Stimulated activated naive CD8-positive, alpha-beta T cell treated with anti-CD3 and anti-CD28 coated beads, Interleukin-15, Interleukin-2, amounts not matched to agents 100 ng/mL and 50 ng/mL, for 24 hours (primary cell): ENCODE data around the gene AAMP.

Source experiments
- H3K27ac Mint-ChIP-seq: one replicate; pipeline ENCODE4 v1.8.0; 2021; ENCODE audit warnings: mild to moderate bottlenecking, mixed read lengths
- H3K27me3 Mint-ChIP-seq: one replicate; pipeline ENCODE4 v1.8.0; 2021; ENCODE audit warnings: mixed read lengths
- H3K36me3 Mint-ChIP-seq: one replicate; pipeline ENCODE4 v1.8.0; 2021; ENCODE audit warnings: low read depth, mixed read lengths
- H3K4me1 Mint-ChIP-seq: one replicate; pipeline ENCODE4 v1.8.0; 2021; ENCODE audit warnings: low read depth, mixed read lengths
- H3K4me3 Mint-ChIP-seq: one replicate; pipeline ENCODE4 v1.8.0; 2021; ENCODE audit warnings: mild to moderate bottlenecking, mixed read lengths
- H3K9me3 Mint-ChIP-seq: one replicate; pipeline ENCODE4 v1.8.0; 2021; ENCODE audit warnings: mixed read lengths

The AAMP gene

DNA sequence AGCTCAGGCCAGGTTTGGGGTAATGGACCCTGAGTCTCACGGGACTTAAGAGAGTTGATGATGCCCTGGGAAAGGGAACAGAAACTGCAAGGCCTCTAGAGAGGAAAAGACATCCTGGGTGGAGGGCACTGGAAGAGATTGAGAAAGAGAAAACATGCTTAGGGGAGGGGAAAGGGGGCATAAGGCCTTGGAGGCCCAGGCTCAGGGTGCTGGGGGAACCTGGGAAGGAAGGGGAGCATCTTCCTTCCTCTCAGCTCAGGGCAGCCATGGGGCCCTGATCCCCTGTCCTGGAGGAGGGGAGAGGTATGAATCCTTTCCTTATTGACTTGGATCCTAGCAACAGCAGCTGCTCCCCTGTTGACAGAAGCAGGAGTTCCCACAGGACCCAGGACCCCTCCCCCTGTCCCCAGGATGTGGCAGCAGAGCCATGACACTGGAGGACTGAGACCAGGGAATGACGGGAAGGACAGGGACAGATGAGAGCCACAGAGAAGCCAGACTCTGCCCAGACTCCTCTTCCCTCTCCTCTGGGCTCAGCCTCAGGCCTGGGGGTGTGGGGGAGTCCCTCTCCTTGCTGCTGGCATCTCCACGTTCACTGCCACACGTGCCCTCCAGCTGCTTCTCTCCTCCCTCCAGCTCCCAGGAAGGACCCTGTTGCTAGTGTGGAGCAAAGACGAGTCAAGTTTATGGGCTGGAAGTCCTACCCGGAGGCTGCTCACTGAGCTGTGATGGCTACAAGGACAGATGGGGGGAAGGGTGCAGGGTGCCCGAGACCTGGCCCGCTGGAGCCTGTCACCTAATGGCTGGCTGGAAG, 8.3 kb downstream of the AAMP start:
- H3K4me3 Mint-ChIP-seq: no peak overlapping the region
- no peaks in the 10 kb centered on the region for H3K9me3 Mint-ChIP-seq
- H3K27me3 Mint-ChIP-seq: no peaks in the 10 kb centered on the region
- H3K27ac Mint-ChIP-seq: no peak overlapping the region
- H3K36me3 Mint-ChIP-seq: peaks cover 9% of the 10 kb centered on the region
- H3K4me1 Mint-ChIP-seq: peaks cover 38% of the 10 kb centered on the region

DNA sequence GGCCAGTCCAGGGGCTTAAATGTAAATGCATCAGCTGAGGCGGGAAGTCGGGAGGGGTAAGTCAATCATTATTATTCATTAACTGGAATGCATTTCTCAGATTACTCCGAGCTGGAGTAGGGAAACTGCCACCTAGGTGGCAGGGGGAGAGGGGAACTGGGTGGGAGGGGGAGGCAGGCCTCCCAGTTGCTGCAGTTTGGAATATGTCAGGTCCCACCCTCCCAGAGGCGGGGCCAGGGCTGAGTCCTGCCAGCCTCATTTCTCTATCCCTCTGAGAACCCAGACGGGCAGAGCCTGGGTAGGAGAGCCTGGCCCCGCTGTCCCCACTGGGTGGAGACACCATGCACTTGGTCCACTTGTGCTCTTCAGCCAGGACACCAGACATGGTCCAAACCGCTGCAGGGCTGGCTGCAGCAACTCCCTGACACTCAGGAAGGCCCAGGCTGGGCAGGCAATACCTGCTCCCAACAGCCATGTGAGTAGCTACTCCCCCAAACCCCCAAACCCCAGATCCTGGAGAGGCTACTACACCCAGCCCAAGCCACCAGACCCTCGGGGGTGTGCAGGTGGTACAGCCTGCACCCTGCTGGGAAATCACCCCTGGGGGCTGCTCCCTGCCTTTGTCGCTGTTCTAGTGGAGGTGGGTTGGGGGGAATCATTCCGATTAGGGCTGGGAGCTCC, 9.1 kb downstream of the AAMP start, which contains the start of gene GPBAR1:
GPBAR1 (plus strand) TSS at position 274 of the 681 bp plus-strand sequence. CDS start 1,710 bp downstream, outside the sequence.
- Mint-ChIP-seq H3K4me3 (no peak within 1 kb of the TSS), H3K9me3 (no peaks in the 10 kb centered on the region), H3K27ac (peak within 1 kb of the TSS; percentile 67), H3K27me3 (no peaks in the 10 kb centered on the region), H3K36me3 (peaks cover 9% of the 10 kb centered on the region), H3K4me1 (peaks cover 40% of the 10 kb centered on the region)

DNA sequence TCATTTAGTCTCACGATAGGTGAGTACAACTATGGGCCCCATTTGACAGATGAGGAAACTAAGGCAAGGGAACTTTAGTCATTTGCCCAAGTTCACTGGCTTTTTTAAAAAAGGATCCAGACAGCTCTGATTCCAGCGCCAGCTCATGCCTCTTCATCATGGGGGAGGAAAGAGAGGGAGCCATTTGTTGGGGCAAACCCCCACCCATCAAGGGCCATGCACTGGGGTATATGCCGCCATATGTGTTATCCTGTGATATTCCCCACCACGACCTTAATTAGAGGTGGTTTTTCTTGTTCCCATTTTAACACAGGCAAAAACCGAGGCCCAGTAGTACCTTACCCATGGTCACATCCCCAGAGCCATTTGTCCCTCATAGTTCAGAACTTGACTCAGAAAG, 9.8 kb downstream of the AAMP start:
- Mint-ChIP-seq H3K4me1 (peaks cover 47% of the 10 kb centered on the region), H3K9me3 (no peaks in the 10 kb centered on the region), H3K27ac (no peak overlapping the region)

GRCh38 chr2:218259099-218259961, 10.6 kb downstream of the AAMP start:
- peak overlapping the region; percentile 67 for H3K27ac Mint-ChIP-seq
- no peak overlapping the region for H3K4me3 Mint-ChIP-seq
- peaks cover 55% of the 10 kb centered on the region for H3K4me1 Mint-ChIP-seq
- peaks cover 21% of the 10 kb centered on the region for H3K36me3 Mint-ChIP-seq
- H3K9me3 Mint-ChIP-seq: no peaks in the 10 kb centered on the region
- H3K27me3 Mint-ChIP-seq: no peaks in the 10 kb centered on the region

More for the DNA sequence above, 9.8 kb downstream of the AAMP start:
- no peak overlapping the region for H3K4me3 Mint-ChIP-seq
- H3K36me3 Mint-ChIP-seq: peaks cover 15% of the 10 kb centered on the region
- no peaks in the 10 kb centered on the region for H3K27me3 Mint-ChIP-seq

DNA sequence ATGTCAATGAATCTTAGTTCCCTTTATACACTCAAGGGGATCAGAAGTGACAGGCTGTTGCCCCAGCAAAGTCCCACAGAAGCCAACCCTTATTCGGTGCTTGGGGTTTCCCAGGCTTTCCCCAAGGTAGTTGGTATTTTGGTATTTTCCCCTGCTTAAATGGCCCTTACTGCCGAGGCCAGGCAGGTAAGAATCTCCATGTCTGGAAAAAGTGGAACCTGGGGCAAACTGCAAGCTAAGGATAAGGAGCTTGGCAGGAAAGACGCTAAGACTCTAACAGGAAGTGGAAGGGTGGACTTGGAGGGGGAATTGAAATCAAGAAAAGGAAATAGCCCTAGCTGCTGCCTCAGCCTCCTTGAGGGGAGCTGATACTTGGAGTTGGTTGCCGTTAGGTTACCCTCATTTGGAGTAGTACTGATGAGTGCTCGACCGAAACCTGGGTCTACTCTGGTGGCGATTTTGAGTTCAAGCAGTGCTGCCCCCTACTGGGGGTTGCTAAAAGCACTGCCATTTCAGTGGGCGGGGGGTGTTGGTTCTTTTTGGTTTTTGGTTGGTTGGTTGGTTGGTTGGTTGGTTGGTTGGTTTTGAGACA, 12.5 kb downstream of the AAMP start:
- peaks cover 67% of the 10 kb centered on the region for H3K4me1 Mint-ChIP-seq
- no peak overlapping the region for H3K4me3 Mint-ChIP-seq
- H3K27ac Mint-ChIP-seq: peak overlapping the region; percentile 84
- H3K36me3 Mint-ChIP-seq: peaks cover 33% of the 10 kb centered on the region
- H3K9me3 Mint-ChIP-seq: no peaks in the 10 kb centered on the region
- no peaks in the 10 kb centered on the region for H3K27me3 Mint-ChIP-seq

DNA sequence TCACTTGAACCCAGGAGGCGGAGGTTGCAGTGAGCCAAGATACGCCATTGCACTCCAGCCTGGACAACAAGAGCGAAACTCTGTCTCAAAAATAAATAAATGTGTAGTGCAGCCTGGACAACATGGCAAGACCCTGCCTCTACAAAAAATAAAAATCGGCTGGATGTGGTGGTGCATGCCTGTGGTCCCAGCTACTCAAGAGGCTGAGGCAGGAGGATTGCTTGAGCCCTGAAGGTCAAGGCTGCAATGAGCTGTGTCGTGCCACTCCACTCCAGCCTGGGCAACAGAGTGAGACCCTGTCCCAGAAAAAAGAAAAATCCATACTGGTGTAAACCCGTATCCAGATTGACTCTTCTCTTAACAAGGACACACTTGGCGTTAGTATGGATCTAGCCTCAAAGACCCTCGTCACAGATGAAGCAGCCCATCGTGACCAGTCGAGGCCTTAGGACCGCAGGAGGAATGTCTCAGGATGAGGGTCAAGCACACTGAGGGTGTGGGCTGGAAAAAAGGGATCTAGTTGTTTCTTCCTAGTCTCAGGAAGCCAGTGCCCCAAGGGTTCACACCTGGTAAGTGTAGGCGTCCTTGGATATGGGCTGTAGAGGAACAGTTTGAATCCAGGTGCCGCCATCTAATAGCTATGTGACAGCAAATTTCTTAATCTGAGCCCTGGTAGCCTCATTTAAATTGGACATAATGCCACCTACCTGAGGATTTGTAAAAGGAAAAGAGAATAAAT, 13.2 kb downstream of the AAMP start:
- Mint-ChIP-seq H3K9me3 (no peaks in the 10 kb centered on the region), H3K27me3 (no peaks in the 10 kb centered on the region), H3K36me3 (peaks cover 40% of the 10 kb centered on the region), H3K4me1 (peaks cover 69% of the 10 kb centered on the region), H3K27ac (peak overlapping the region; percentile 84), H3K4me3 (no peak overlapping the region)

- H3K4me3 Mint-ChIP-seq: no peak overlapping the region
- peak overlapping the region; percentile 61 for H3K27ac Mint-ChIP-seq
- H3K9me3 Mint-ChIP-seq: no peaks in the 10 kb centered on the region
- no peaks in the 10 kb centered on the region for H3K27me3 Mint-ChIP-seq
- peaks cover 71% of the 10 kb centered on the region for H3K4me1 Mint-ChIP-seq
- H3K36me3 Mint-ChIP-seq: peaks cover 51% of the 10 kb centered on the region
Observed at GRCh38 chr2:218255446-218255845, 14.5 kb downstream of the AAMP start.

GRCh38 chr2:218253232-218253625, 16.7 kb downstream of the AAMP start:
- Mint-ChIP-seq H3K27ac (peak overlapping the region; percentile 41), H3K4me3 (no peak overlapping the region), H3K9me3 (no peaks in the 10 kb centered on the region), H3K36me3 (peaks cover 71% of the 10 kb centered on the region), H3K4me1 (peaks cover 57% of the 10 kb centered on the region), H3K27me3 (no peaks in the 10 kb centered on the region)

GRCh38 chr2:218252509-218253231, 17.3 kb downstream of the AAMP start:
- H3K4me1 Mint-ChIP-seq: peaks cover 54% of the 10 kb centered on the region
- no peaks in the 10 kb centered on the region for H3K27me3 Mint-ChIP-seq
- no peak overlapping the region for H3K4me3 Mint-ChIP-seq
- H3K9me3 Mint-ChIP-seq: no peaks in the 10 kb centered on the region
- H3K27ac Mint-ChIP-seq: peak overlapping the region; percentile 65
- peaks cover 75% of the 10 kb centered on the region for H3K36me3 Mint-ChIP-seq

GRCh38 chr2:218249691-218250090, 20.2 kb downstream of the AAMP start:
- Mint-ChIP-seq H3K36me3 (peaks cover 88% of the 10 kb centered on the region), H3K27ac (no peak overlapping the region), H3K4me3 (no peak overlapping the region), H3K9me3 (no peaks in the 10 kb centered on the region), H3K4me1 (peaks cover 41% of the 10 kb centered on the region), H3K27me3 (no peaks in the 10 kb centered on the region)

DNA sequence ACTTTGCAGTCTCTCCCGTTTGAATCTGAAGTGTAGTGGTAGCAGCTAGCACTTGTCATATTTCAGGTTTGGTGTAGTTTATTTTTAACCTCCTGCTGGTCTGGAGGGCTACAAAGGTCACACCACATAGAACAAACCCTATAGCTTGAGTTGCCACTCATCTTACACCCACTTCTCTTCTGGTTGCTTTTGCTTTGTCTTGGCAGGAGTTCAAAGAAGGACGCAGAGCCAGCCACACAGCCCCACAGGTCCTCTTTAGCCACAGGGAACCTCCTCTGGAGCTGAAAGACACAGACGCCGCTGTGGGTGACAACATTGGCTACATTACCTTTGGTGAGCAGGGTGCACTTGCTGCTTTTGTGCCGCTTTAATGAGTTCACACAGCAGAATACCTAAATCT, 24.7 kb downstream of the AAMP start:
- H3K27ac Mint-ChIP-seq: peak overlapping the region; percentile 83
- peaks cover 37% of the 10 kb centered on the region for H3K4me1 Mint-ChIP-seq
- no peak overlapping the region for H3K4me3 Mint-ChIP-seq
- H3K27me3 Mint-ChIP-seq: no peaks in the 10 kb centered on the region
- peaks cover 94% of the 10 kb centered on the region for H3K36me3 Mint-ChIP-seq
- H3K9me3 Mint-ChIP-seq: no peaks in the 10 kb centered on the region

DNA sequence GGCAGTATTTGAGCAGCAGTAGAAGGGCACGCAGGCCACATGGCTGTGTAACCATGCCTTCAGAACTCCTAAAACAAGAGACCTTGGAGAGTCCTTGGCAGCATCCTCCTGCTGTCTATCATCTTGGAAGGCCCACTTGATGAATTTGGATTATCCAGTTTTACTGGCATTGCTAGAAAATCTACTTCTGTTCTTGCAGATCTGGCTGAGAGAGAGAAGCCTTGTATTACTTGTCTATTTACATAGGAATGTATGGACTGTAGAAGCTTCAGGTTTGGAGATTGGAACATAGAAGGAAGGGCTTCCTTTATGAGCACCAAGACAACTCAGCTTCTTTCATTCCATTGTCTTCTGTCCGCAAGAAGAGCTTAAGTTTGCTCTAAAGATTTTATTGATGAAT, 25.3 kb downstream of the AAMP start:
- Mint-ChIP-seq H3K4me3 (no peak overlapping the region), H3K27me3 (no peaks in the 10 kb centered on the region), H3K4me1 (peaks cover 39% of the 10 kb centered on the region), H3K9me3 (no peaks in the 10 kb centered on the region), H3K27ac (peak overlapping the region; percentile 83), H3K36me3 (peaks cover 94% of the 10 kb centered on the region)

- Mint-ChIP-seq H3K36me3 (peaks cover 94% of the 10 kb centered on the region), H3K9me3 (no peaks in the 10 kb centered on the region), H3K4me1 (peaks cover 39% of the 10 kb centered on the region), H3K27me3 (no peaks in the 10 kb centered on the region), H3K4me3 (no peak overlapping the region), H3K27ac (peak overlapping the region; percentile 83)
Observed at GRCh38 chr2:218244204-218244603, 25.7 kb downstream of the AAMP start.
